Endothelial cell of umbilical vein (primary cell): Measurements from ENCODE around the gene GABBR2.

ENCODE experiments used
- CTCF ChIP-seq, 2 donors: IDR thresholded peaks; 1 replicate in 1 of 2; 2 replicates in 1 of 2; pipeline ENCODE4 v1.5.1; 2011; ENCODE audit warnings: low read length in 2 of 2, mild to moderate bottlenecking in 2 of 2, moderate library complexity in 2 of 2, control low read depth in 1 of 2, inconsistent platforms in 1 of 2, low read depth in 1 of 2; ENCODE audit not compliant: insufficient read depth in 1 of 2; ENCODE audit errors: extremely low read depth in 1 of 2
- EZH2 ChIP-seq: IDR thresholded peaks from 2 replicates; pipeline ENCODE4 v1.6.1; 2012; ENCODE audit warnings: borderline replicate concordance, low read depth, mild to moderate bottlenecking, moderate library complexity, low read length, inconsistent platforms; ENCODE audit not compliant: severe bottlenecking
- POLR2A ChIP-seq: IDR thresholded peaks from 2 replicates; pipeline ENCODE4 v1.6.1; 2012; ENCODE audit warnings: low read depth, mild to moderate bottlenecking, control low read depth, low read length

GRCh38 chr9:98712987-98713386 is 4.3 kb upstream of the GABBR2 start:
- TF ChIP-seq CTCF (IDR thresholded peaks at IDR 0.05; ENCODE audit: extremely low read depth in 1 of 2, insufficient read depth in 1 of 2, low read depth in 1 of 2, low read length in 2 of 2) (no peak), POLR2A (no peak), EZH2 (no peak)
